Muscle layer of colon (tissue), 2 donors: ENCODE data around the gene PDCD10.

Experiments
- H3K27ac ChIP-seq: one replicate; pipeline ENCODE4 v1.7.0; 2013; ENCODE audit warnings: low read depth, mild to moderate bottlenecking, low read length, moderate library complexity
- H3K27me3 ChIP-seq, 2 donors: one replicate each; pipeline ENCODE4 v1.7.0; 2013; ENCODE audit warnings: low read length in 2 of 2, mild to moderate bottlenecking in 2 of 2; ENCODE audit not compliant: insufficient read depth in 2 of 2, control insufficient read depth in 1 of 2
- H3K36me3 ChIP-seq: one replicate; pipeline ENCODE4 v1.7.0; 2013; ENCODE audit warnings: mild to moderate bottlenecking, low read length; ENCODE audit not compliant: insufficient read depth
- H3K4me1 ChIP-seq: one replicate; pipeline ENCODE4 v1.7.0; 2013; ENCODE audit warnings: mild to moderate bottlenecking, low read length; ENCODE audit not compliant: insufficient read depth
- H3K4me3 ChIP-seq, 2 donors: one replicate each; pipeline ENCODE4 v1.7.0; 2013; ENCODE audit warnings: low read length in 2 of 2, low read depth in 1 of 2, mild to moderate bottlenecking in 1 of 2, moderate library complexity in 1 of 2
- H3K9ac ChIP-seq: one replicate; pipeline ENCODE4 v1.7.0; 2013; ENCODE audit warnings: low read length
- H3K9me3 ChIP-seq: one replicate; pipeline ENCODE4 v1.7.0; 2013; ENCODE audit warnings: mild to moderate bottlenecking, low read length
- donor health status: abdominal sarcoma.
- donor health status: Adenocarcinoma of cecum.

The PDCD10 gene

DNA sequence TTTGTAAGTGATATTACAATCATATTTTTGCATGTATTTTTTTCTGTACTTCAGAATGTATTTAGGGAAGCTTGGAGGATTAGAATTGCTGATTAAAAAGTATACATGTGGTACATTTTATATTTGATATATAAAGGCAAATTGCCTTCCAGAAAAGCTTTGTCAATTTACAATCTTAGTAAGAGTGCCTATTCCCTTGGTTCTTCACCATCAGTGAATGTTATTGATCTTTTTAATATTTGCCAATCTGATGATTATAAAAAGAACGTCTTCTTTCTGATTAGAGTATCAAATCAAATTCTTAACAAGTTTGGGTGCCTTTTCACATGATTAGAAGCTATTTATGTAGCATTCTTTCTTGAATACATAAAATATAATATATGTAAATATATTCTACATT is 90.1 kb downstream of the PDCD10 start:
- Histone ChIP-seq H3K27me3 (no peaks in the 10 kb centered on the region), H3K36me3 (no peaks in the 10 kb centered on the region), H3K4me3 (no peak overlapping the region), H3K27ac (no peak overlapping the region), H3K4me1 (no peaks in the 10 kb centered on the region), H3K9me3 (no peaks in the 10 kb centered on the region), H3K9ac (no peak overlapping the region)
